HEK293T (cell line): ENCODE results near the gene ADISSP.

ENCODE experiments used
- CTCF ChIA-PET: fragments of 350-600 bp; formaldehyde crosslinking; extraction: SDS; loops from one replicate; lab custom pipeline; 2021; ENCODE audit warnings: antibody characterized with exemption, inconsistent platforms; lab: Yijun Ruan, JAX
- POLR2A ChIA-PET: fragments of 350-600 bp; formaldehyde crosslinking; extraction: SDS; loops from one replicate; lab custom pipeline; 2020; ENCODE audit warnings: antibody characterized with exemption, inconsistent platforms; lab: Yijun Ruan, JAX
- DNase-seq: peaks from one replicate; pipeline ENCODE4 v3.0.0; 2012; ENCODE audit warnings: mixed read lengths; ENCODE audit errors: extremely low spot score
- ARNT ChIP-seq: fragments of 450-650 bp; IDR thresholded peaks from 2 replicates; pipeline ENCODE4 v1.6.1; 2017; ENCODE audit warnings: mild to moderate bottlenecking
- BHLHE40 ChIP-seq: fragments of 450-650 bp; IDR thresholded peaks from 2 replicates; pipeline ENCODE4 v1.6.1; 2016; ENCODE audit warnings: mild to moderate bottlenecking, moderate library complexity, borderline replicate concordance
- CTBP1 ChIP-seq: fragments of 450-650 bp; IDR thresholded peaks from 2 replicates; pipeline ENCODE4 v1.6.1; 2016; ENCODE audit warnings: borderline replicate concordance
- ELF4 ChIP-seq: fragments of 450-650 bp; IDR thresholded peaks from 2 replicates; pipeline ENCODE4 v1.6.1; 2017; ENCODE audit warnings: antibody characterized with exemption
- FOXA1 ChIP-seq: fragments of 450-650 bp; IDR thresholded peaks from 2 replicates; pipeline ENCODE4 v1.6.1; 2016; ENCODE audit warnings: mild to moderate bottlenecking
- FOXK2 ChIP-seq: fragments of 450-650 bp; IDR thresholded peaks from 2 replicates; pipeline ENCODE4 v1.6.1; 2016; ENCODE audit warnings: mild to moderate bottlenecking
- FOXM1 ChIP-seq: fragments of 450-650 bp; IDR thresholded peaks from 2 replicates; pipeline ENCODE4 v1.6.1; 2017; ENCODE audit warnings: mild to moderate bottlenecking, borderline replicate concordance
- HDGF ChIP-seq: fragments of 450-650 bp; IDR thresholded peaks from 2 replicates; pipeline ENCODE4 v1.6.1; 2017; ENCODE audit warnings: antibody characterized with exemption, borderline replicate concordance
- L3MBTL2 ChIP-seq: fragments of 450-650 bp; conservative IDR thresholded peaks from 2 replicates; pipeline ENCODE4 v1.6.1; 2016; ENCODE audit warnings: mild to moderate bottlenecking
- LEF1 ChIP-seq: fragments of 450-650 bp; IDR thresholded peaks from 2 replicates; pipeline ENCODE4 v1.6.1; 2017; ENCODE audit warnings: mild to moderate bottlenecking, borderline replicate concordance
- NFRKB ChIP-seq: fragments of 450-650 bp; IDR thresholded peaks from 2 replicates; pipeline ENCODE4 v1.6.1; 2016; ENCODE audit warnings: mild to moderate bottlenecking, moderate library complexity
- PKNOX1 ChIP-seq: fragments of 450-650 bp; IDR thresholded peaks from 2 replicates; pipeline ENCODE4 v1.6.1; 2016
- SP1 ChIP-seq: fragments of 450-650 bp; IDR thresholded peaks from 2 replicates; pipeline ENCODE4 v1.6.1; 2017
- SUZ12 ChIP-seq: fragments of 450-650 bp; IDR thresholded peaks from 2 replicates; pipeline ENCODE4 v1.6.1; 2016; ENCODE audit warnings: mild to moderate bottlenecking
- TARDBP ChIP-seq: fragments of 450-650 bp; IDR thresholded peaks from 2 replicates; pipeline ENCODE4 v1.6.1; 2016
- ZNF384 ChIP-seq: fragments of 450-650 bp; IDR thresholded peaks from 2 replicates; pipeline ENCODE4 v1.6.1; 2016

The ADISSP gene

GRCh38 chr20:3738111-3739053 lies 29.2 kb downstream of the ADISSP start:
- DNase-seq: no peak
- no peak for TF ChIP-seq ARNT
- TF ChIP-seq LEF1: no peak
- no peak for TF ChIP-seq L3MBTL2
- TF ChIP-seq FOXM1: no peak
- ChIA-PET POLR2A (no interaction called here), CTCF (no interaction called here)

GRCh38 chr20:3735768-3736167 lies 31.8 kb downstream of the ADISSP start:
- TF ChIP-seq HDGF (no peak), L3MBTL2 (no peak), FOXA1 (no peak), SP1 (no peak), FOXK2 (no peak), CTBP1 (no peak), LEF1 (no peak), ELF4 (no peak), PKNOX1 (no peak), ZNF384 (no peak), TARDBP (no peak), ARNT (no peak)
- no peak for DNase-seq
- ChIA-PET POLR2A (interaction anchor here (1.5 kb wide), 1 partner anchor 32 kb away, joined by 5 read pairs; the partner anchor contains the start of gene ADISSP), CTCF (interaction anchor here (0.7 to 1.3 kb wide), 3 partner anchors 8 to 50 kb away, joined by 3 to 5 read pairs (median 3); partner anchors contain the start of gene CENPB)

- no peak for TF ChIP-seq FOXK2
- no peak for TF ChIP-seq HDGF
- TF ChIP-seq FOXA1: no peak
- no peak for TF ChIP-seq L3MBTL2
- TF ChIP-seq ZNF384: no peak
- no peak for TF ChIP-seq NFRKB
- no peak for TF ChIP-seq FOXM1
- TF ChIP-seq SUZ12: no peak
- no peak for TF ChIP-seq CTBP1
- TF ChIP-seq SP1: no peak
- TF ChIP-seq PKNOX1: no peak
- no peak for TF ChIP-seq TARDBP
- no peak for TF ChIP-seq LEF1
- no peak for TF ChIP-seq BHLHE40
- no peak for TF ChIP-seq ARNT
- DNase-seq: no peak
- ChIA-PET CTCF (no interaction called here), POLR2A (interaction anchor here (1.0 kb wide), 1 partner anchor 33 kb away, joined by 3 read pairs; the partner anchor contains the start of gene ADISSP)
Observed at GRCh38 chr20:3734111-3734843, 33.3 kb downstream of the ADISSP start.

GRCh38 chr20:3733119-3733995 lies 34.2 kb downstream of the ADISSP start:
- TF ChIP-seq L3MBTL2 (no peak), ELF4 (no peak), LEF1 (no peak), BHLHE40 (no peak), TARDBP (no peak), ZNF384 (no peak), FOXM1 (no peak), FOXA1 (no peak)
- no peak for DNase-seq
- ChIA-PET CTCF (interaction anchor here (0.7 kb wide), 1 partner anchor 8 kb away, joined by 3 read pairs; no protein-coding TSS in a partner anchor), POLR2A (interaction anchor here (1.0 kb wide), 1 partner anchor 34 kb away, joined by 3 read pairs; the partner anchor contains the start of gene ADISSP)

- ChIA-PET CTCF (interaction anchor here (0.7 kb wide), 1 partner anchor 9 kb away, joined by 3 read pairs; no protein-coding TSS in a partner anchor), POLR2A (interaction anchor here (1.3 kb wide), 1 partner anchor 35 kb away, joined by 3 read pairs; the partner anchor contains the start of gene ADISSP)
- no peak for DNase-seq
- TF ChIP-seq FOXK2 (no peak), CTBP1 (no peak), SP1 (no peak), HDGF (no peak), SUZ12 (no peak), LEF1 (no peak)
Observed at GRCh38 chr20:3732327-3733118, 35.0 kb downstream of the ADISSP start, which contains the start of gene HSPA12B. TSS of gene HSPA12B (plus strand) at chr20:3732685. CDS start at chr20:3738675, 5,990 bp downstream.
